Activated T-cell treated with anti-CD3 and anti-CD28 coated beads, Interleukin-2, amount 50 U/mL, for 4 hours (primary cell): ENCODE results near the gene SLC6A18. TPM values are rescaled to one million over a fixed set of nuclear protein-coding genes. Genes with fewer than 3 reads are reported as not detected.

Source experiments
- ATAC-seq, 2 donors: fragments of 200-7000 bp; cut with Tn5 transposase; one replicate each; pipeline ENCODE4 v1.10.0; 2021
- DNase-seq: peaks from one replicate; pipeline ENCODE4 v3.0.0-alpha.2; 2020
- H3K27me3 Mint-ChIP-seq: one replicate; pipeline ENCODE4 v1.8.0; 2021; ENCODE audit warnings: low read depth, mixed read lengths
- H3K36me3 Mint-ChIP-seq: one replicate; pipeline ENCODE4 v1.8.0; 2022; ENCODE audit warnings: mixed read lengths; ENCODE audit not compliant: insufficient read depth
- H3K4me1 Mint-ChIP-seq: one replicate; pipeline ENCODE4 v1.8.0; 2021; ENCODE audit warnings: low read depth, mixed read lengths
- H3K4me3 Mint-ChIP-seq: one replicate; pipeline ENCODE4 v1.8.0; 2021; ENCODE audit warnings: mild to moderate bottlenecking, moderate library complexity, mixed read lengths
- H3K9me3 Mint-ChIP-seq: one replicate; pipeline ENCODE4 v1.8.0; 2021; ENCODE audit warnings: mixed read lengths
- total RNA-seq, 3 donors: library from RNA; stranded (reverse); gene quantifications; one replicate each; pipeline ENCODE4 v1.2.1, GENCODE V29; 2021

The SLC6A18 gene
- total RNA-seq, 3 donors from 2014 or later, result not detected

DNA sequence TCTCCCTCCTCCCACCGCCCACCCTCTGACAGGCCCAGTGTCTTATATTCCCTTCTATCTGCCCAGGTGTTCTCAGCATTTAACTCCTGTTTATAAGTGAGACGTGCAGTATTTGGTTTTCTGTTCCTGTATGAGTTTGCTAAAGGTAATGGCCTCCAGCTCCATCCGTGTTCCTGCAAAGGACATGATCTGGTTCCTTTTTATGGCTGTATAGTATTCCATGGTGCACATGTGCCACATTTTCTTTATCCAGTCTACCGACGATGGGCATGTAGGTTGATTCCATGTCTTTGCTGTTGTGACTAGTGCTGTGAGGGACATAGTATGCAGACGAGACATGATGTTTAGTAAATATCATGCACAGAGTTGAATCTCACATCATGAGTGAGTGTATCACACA lies 30.8 kb upstream of the SLC6A18 start:
- no peak for DNase-seq
- Mint-ChIP-seq H3K36me3 (no peaks in the 10 kb centered on the region), H3K4me1 (no peaks in the 10 kb centered on the region), H3K27me3 (peaks cover 22% of the 10 kb centered on the region), H3K9me3 (no peaks in the 10 kb centered on the region), H3K4me3 (no peak overlapping the region)
- ATAC-seq, result no peak

DNA sequence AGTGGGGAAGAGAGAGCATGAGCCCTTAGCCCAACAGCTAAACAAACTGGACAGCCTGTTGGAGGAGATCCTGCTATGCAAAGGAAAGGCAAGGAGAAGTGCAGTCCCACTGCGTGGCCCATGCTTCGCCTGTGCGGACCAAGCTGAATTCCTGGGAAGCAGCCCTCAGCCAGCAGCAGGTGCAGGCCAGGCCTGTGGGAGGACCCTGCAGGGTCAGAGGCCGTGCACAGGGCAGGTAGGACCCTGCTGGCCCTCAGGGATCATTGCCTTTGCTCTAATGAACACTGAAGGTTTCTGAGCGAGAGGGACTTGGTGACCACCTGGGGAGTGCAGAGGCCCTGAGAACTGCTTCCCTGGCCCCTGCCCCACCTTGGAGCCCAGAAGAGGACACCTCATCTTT lies 29.7 kb upstream of the SLC6A18 start:
- no peaks in the 10 kb centered on the region for H3K4me1 Mint-ChIP-seq
- ATAC-seq (no peak), DNase-seq (no peak)
- H3K36me3 Mint-ChIP-seq, result no peaks in the 10 kb centered on the region
- peaks cover 15% of the 10 kb centered on the region for H3K27me3 Mint-ChIP-seq
- no peak overlapping the region for H3K4me3 Mint-ChIP-seq
- H3K9me3 Mint-ChIP-seq, result no peaks in the 10 kb centered on the region

GRCh38 chr5:1195916-1196315 lies 29.3 kb upstream of the SLC6A18 start:
- H3K4me1 Mint-ChIP-seq, result no peaks in the 10 kb centered on the region
- H3K9me3 Mint-ChIP-seq, result no peaks in the 10 kb centered on the region
- H3K36me3 Mint-ChIP-seq, result no peaks in the 10 kb centered on the region
- no peak for DNase-seq
- no peak overlapping the region for H3K4me3 Mint-ChIP-seq
- H3K27me3 Mint-ChIP-seq, result peaks cover 10% of the 10 kb centered on the region
- no peak for ATAC-seq

DNA sequence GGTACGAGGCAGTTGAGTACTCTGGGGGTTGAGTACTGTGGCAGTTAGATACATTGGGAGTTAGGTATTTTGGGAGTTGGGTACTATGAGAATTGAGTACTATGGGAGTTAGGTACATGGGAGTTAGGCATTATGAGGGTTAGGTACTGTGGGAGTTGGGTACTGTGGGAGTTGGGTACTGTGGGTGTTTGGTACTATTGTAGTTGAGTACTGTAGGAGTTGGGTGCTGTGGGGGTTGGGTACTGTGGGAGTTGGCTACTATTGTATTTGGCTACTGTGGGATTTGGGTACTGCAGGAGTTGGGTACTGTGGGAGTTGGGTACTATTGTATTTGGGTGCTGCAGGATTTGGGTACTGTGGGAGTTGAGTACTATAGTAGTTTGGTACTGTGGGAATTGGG lies 28.6 kb upstream of the SLC6A18 start:
- Mint-ChIP-seq H3K4me1 (no peaks in the 10 kb centered on the region), H3K4me3 (no peak overlapping the region), H3K36me3 (no peaks in the 10 kb centered on the region), H3K9me3 (no peaks in the 10 kb centered on the region), H3K27me3 (peaks cover 9% of the 10 kb centered on the region)
- DNase-seq (no peak), ATAC-seq (no peak)

- Mint-ChIP-seq H3K36me3 (no peaks in the 10 kb centered on the region), H3K9me3 (no peaks in the 10 kb centered on the region), H3K27me3 (peaks cover 7% of the 10 kb centered on the region), H3K4me3 (no peak overlapping the region), H3K4me1 (no peaks in the 10 kb centered on the region)
- ATAC-seq (no peak), DNase-seq (no peak)
Measured at GRCh38 chr5:1197876-1198666, 27.1 kb upstream of the SLC6A18 start.

GRCh38 chr5:1199340-1199648 lies 25.9 kb upstream of the SLC6A18 start:
- no peak for DNase-seq
- no peaks in the 10 kb centered on the region for H3K4me1 Mint-ChIP-seq
- no peak for ATAC-seq
- H3K4me3 Mint-ChIP-seq, result no peak overlapping the region
- H3K36me3 Mint-ChIP-seq, result no peaks in the 10 kb centered on the region
- peaks cover 7% of the 10 kb centered on the region for H3K27me3 Mint-ChIP-seq
- H3K9me3 Mint-ChIP-seq, result no peaks in the 10 kb centered on the region

GRCh38 chr5:1199649-1200494 lies 25.3 kb upstream of the SLC6A18 start:
- H3K4me3 Mint-ChIP-seq, result no peak overlapping the region
- no peaks in the 10 kb centered on the region for H3K36me3 Mint-ChIP-seq
- peaks cover 5% of the 10 kb centered on the region for H3K27me3 Mint-ChIP-seq
- no peaks in the 10 kb centered on the region for H3K4me1 Mint-ChIP-seq
- DNase-seq (no peak), ATAC-seq (no peak)
- no peaks in the 10 kb centered on the region for H3K9me3 Mint-ChIP-seq

GRCh38 chr5:1200495-1201326 lies 24.5 kb upstream of the SLC6A18 start:
- H3K9me3 Mint-ChIP-seq, result no peaks in the 10 kb centered on the region
- H3K27me3 Mint-ChIP-seq, result peaks cover 5% of the 10 kb centered on the region
- no peaks in the 10 kb centered on the region for H3K36me3 Mint-ChIP-seq
- DNase-seq (no peak), ATAC-seq (no peak)
- H3K4me1 Mint-ChIP-seq, result no peaks in the 10 kb centered on the region
- H3K4me3 Mint-ChIP-seq, result no peak overlapping the region

GRCh38 chr5:1201327-1202025 lies 23.7 kb upstream of the SLC6A18 start, which contains the start of gene SLC6A19:
SLC6A19 (plus strand) TSS chr5:1201595; CDS start chr5:1201651, 56 bp downstream.
- peaks cover 5% of the 10 kb centered on the region for H3K27me3 Mint-ChIP-seq

GRCh38 chr5:1202026-1202797 lies 23.0 kb upstream of the SLC6A18 start:
- Mint-ChIP-seq H3K36me3 (no peaks in the 10 kb centered on the region), H3K27me3 (peaks cover 4% of the 10 kb centered on the region), H3K4me1 (no peaks in the 10 kb centered on the region), H3K9me3 (no peaks in the 10 kb centered on the region), H3K4me3 (no peak overlapping the region)
- ATAC-seq (no peak), DNase-seq (no peak)

More at GRCh38 chr5:1201327-1202025, 23.7 kb upstream of the SLC6A18 start, which contains the start of gene SLC6A19:
- no peaks in the 10 kb centered on the region for H3K9me3 Mint-ChIP-seq
- H3K36me3 Mint-ChIP-seq, result no peaks in the 10 kb centered on the region
- ATAC-seq (no peak), DNase-seq (no peak)
- H3K4me1 Mint-ChIP-seq, result no peaks in the 10 kb centered on the region
- no peak within 1 kb of the TSS for H3K4me3 Mint-ChIP-seq

- H3K4me3 Mint-ChIP-seq, result no peak overlapping the region
- H3K4me1 Mint-ChIP-seq, result no peaks in the 10 kb centered on the region
- ATAC-seq, result no peak
- H3K36me3 Mint-ChIP-seq, result no peaks in the 10 kb centered on the region
- no peak for DNase-seq
- no peaks in the 10 kb centered on the region for H3K9me3 Mint-ChIP-seq
- H3K27me3 Mint-ChIP-seq, result peaks cover 4% of the 10 kb centered on the region
Measured at GRCh38 chr5:1202798-1203185, 22.4 kb upstream of the SLC6A18 start.

GRCh38 chr5:1203311-1203967 lies 21.7 kb upstream of the SLC6A18 start:
- Mint-ChIP-seq H3K4me1 (no peaks in the 10 kb centered on the region), H3K4me3 (no peak overlapping the region), H3K36me3 (no peaks in the 10 kb centered on the region), H3K27me3 (peaks cover 4% of the 10 kb centered on the region), H3K9me3 (no peaks in the 10 kb centered on the region)
- DNase-seq, result no peak
- ATAC-seq, result peak in 1 of 2 donors; percentile 21
